CD4-positive, alpha-beta T cell treated with Interleukin-1 beta for 1 hour (primary cell): ENCODE data around the gene RASL11A.
"Not testable (repeated sequence)": the region's sequence is repeated elsewhere in the genome, so short reads cannot be mapped to it uniquely, and the experiment has no call there.

Experiments used
- DNase-seq, 2 donors: peaks; one replicate each; pipeline ENCODE4 v3.0.0-alpha.2; 2020 to 2022

Gene RASL11A

DNA sequence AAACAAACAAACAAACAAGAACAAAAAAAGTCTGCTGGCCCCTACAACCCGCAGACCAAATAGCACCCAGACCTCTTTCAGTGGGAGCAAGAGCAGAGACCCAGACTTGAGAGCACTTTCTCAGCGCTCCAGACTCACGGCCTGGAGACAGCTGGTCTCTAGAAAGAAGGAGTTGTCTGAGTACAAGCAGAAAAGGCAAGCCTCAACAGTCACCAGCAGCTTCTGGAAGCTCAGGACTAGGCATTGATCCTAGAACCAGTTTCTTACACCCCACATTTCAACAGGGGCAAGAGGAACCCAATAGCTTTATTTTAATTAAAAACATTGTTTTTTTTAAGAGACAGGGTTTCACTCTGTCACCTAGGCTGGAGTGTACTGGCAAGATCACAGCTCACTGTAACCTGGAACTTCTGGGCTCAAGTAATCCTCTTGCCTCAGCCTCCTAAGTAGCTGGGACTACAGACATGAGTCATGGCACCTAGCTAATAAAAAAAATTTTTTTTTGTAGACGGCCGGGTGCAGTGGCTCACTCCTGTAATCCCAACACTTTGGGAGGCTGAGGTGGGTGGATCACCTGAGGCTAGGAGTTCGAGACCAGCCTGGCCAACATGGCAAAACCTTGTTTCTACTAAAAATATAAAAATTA lies 30.4 kb downstream of the RASL11A start:
- no peak for DNase-seq

DNA sequence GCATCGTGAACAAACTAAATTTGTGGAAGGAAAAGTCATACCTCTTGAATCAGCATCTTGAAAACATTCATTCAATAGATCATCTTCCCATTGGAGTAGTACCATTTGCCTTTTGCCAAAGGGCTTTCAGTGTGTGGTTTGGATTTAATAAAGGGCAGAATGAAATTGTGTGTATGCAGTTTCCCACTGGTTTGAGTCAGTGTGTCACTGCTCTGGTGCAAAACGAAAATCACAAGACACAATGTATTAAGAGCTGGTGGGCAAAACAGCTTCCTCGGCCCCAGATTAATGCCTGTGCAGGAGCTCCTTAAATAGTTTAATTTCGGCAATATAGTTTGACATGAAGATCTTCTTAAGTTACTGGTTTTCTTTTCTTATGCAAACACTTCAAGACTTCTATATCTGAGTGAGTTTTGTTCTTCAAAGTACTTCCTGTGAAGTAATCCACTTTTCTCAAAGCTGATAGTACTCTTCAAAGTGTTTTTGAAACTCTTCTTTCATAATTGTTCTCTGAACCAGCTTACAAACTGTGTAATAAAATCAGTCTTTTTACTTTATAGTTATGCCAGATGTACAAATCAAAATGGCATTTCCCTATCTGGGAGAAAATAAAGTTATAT lies 32.1 kb downstream of the RASL11A start:
- DNase-seq, result no peak

DNA sequence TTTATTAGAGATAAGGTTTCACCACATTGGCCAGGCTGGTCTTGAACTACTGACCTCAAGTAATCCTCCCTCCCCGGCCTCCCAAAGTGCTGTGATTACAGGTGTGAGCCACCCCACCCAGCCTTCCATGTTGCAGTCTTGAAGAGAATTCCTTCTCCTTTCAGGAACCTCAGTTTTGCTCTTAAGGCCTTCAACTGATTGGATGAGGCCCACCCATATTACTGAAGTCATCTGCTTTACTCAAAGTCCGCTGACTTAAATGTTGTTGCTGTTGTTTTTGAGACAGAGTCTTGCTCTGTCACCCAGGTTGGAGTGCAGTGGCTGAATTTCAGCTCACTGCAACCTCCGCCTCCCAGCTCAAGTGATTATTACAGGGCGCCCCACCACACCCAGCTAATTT lies 33.5 kb downstream of the RASL11A start:
- DNase-seq, result no peak

DNA sequence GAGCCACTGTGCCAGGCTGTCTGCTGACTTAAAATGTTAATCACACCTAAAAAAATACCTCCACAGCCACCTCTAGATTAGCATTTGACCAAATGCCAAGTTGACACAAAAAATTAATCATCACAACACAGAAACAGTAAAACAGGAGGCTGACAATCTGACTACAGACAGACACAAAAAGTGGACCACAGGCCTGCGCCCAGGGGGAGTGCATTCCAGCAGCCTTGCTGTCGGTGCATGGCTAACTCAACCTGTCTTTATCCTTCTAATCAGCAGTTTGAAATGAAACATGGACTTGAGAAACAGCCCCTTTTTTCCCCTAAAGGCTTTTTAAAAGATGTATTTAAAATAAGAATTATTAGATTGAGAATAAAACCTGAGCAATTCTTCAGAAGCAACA lies 34.0 kb downstream of the RASL11A start:
- no peak for DNase-seq

DNA sequence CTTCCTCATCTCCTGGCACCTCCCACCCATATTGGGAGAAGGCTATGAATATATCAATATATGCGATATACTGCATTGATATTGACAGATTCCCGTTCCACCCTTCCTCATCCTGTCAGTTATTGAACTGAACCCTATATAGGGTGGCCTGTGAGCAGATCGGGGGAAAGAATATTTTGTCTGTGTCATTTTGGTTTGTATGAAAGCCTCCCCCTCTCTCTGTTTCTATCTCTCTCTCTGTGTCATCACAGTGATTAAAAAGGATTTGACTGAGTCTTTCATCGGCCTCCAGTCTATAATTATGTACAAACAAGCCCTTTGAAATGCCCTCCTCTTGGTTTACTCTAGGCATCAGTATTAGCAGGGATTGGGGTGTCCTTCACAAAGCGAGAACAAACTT lies 35.7 kb downstream of the RASL11A start:
- no peak for DNase-seq

DNA sequence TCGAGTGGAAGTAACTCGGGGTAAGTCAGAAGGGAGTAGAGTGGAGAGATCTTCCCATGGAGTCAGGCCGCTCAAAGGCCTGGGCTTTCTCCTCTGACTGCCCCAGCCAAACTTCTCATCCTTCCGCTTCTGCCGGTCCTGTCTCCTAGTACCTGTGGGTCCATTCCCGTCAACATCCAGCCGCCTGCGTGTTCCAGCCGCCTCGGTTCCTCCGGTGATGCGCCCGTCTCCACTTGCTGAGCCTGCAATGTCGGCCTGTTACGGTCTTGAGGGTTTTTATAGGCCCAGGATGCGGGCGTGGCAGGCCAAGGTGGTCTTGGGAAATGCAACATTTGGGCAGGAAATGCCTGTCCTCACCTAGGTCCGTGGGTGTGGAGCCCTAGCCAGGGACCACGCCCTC lies 38.3 kb downstream of the RASL11A start:
- DNase-seq, result no peak

DNA sequence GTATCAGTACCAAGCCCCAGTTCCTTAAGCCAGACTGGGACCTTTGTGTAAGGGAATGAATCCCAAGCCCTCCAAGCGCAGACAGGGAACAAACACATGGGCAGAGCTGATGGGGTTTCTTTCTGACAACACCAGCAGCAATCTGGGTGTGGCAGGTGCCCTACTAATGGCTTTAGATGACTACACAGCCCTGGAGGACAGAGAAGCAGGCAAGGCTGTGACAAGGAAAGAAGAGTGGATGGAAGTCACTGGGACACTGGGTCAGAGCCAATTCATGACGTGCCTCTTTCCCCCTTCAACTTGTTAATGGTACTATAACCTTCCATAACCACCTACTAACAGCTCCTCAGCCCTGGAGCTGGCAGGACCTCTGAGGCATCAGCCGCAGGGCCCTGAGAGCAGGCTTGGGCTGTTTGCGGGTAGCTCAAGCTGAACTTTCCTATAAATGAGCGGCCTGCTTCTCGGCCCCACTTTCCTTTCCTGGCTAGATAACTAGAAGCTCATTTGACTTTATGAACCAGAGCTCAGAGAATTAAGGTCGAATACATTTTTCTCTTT lies 38.9 kb downstream of the RASL11A start:
- DNase-seq, result no peak

DNA sequence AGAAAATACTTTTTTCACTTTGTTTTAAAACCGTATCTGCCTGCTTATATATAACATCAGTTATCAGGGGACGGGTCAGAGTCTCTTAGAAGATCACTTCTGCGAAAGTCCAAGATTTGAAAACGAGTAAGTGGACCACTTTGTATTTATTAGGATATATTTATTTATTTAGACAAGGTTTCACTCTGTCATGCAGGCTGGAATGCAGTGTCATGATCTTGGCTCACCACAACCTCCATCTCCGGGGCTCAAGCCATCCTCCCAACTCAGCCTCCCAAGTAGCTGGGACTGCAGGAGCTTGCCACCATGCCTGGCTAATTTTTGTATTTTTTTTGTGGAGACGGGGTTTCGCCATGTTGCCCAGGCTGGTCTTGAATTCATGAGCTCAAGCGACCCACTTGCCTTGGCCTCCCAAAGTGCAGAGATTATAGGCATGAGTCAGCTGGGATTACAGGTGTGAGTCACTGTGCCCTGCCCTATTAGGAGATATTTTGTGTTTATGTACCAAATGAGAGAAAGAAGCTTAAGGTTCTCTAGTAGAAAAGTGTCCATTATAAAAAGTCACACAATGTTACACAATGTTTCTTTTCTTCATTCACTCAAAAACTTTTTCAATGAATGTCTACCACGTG lies 39.5 kb downstream of the RASL11A start:
- no peak for DNase-seq

DNA sequence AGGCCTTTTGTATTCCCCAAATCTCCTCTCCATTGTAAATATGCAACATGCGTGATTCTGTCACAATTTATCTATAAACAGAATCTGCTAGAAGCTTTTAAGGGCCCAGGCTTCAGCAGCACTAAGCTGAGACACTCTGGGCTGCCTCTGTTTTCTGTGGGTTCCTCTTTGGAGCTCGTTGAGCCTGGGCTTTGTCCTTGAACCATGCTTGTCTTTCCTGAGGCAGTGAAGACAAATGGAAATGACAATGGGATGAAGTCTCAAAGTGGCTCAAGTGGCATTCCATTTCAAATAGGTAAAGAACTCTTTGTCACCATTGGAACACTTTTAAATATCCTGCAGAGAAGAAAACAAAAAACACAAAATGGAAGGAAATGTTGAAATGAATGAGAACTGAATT lies 40.3 kb downstream of the RASL11A start:
- no peak for DNase-seq

DNA sequence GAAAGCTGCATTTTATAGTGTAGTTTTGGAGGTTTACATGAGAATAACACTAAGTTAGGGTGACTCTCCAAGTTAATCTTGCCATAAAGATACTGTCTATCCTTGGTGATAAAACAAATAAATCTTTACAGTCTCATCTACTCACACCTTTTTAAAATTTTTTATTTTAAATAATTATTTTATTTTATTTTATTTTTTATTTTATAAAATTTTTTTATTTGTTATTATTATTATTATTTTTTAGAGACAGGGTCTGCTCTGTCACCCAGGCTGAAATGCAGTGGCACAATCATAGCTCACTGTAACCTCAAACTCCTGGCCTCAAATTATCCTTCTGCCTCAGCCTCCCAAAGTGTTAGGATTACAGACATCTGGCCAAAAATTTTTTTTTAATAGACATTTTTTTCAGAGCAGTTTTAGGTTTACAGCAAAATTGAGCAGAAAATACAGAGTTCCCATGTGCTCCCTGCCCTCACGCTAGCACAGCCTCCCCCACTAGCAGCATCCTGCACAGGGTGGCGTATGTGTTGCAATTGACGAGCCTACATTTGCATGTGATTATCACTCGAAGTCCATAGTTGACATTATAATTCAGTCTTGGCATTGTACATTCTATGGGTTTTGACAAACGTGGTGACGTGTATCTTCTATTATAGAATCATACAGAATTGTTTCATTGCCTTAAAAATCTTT lies 41.0 kb downstream of the RASL11A start:
- no peak for DNase-seq

DNA sequence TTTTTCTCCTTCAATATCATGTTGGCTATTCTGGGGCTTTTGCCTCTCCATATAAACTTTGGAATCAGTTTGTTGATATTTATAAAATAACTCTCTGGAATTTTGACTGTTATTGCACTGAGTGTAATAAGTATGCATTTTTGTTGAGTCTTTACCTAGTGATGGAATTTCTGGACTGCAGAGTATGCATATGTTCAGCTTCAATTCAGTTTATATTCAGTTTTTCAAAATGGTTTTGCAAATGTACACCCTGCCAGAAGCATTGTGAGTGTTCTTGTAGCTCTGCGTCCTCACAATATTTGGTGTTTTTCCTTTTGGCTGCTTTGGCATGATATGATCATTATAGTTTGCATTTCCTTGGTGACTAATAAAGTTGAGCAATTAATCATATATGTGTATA lies 43.1 kb downstream of the RASL11A start:
- DNase-seq, result no peak

DNA sequence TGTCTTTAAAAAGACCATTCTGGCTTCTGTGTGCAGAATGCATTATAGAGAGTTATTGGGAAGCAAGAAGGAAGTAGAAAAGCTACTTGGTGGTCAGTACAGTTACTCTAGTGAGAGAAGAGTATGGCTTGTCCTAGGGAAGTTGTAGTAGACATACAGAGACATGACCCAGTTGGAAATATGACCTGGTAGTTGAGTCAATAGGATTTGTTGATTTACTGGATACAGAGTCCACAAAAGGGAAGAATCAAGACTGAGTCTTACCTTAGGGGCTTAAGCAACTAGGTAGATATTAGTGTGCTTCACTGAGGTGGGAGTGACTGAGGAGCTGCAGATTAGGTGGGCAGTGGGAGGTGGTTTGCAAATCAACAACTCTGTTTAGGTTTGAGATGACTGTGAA lies 48.8 kb downstream of the RASL11A start:
- DNase-seq, result no peak

DNA sequence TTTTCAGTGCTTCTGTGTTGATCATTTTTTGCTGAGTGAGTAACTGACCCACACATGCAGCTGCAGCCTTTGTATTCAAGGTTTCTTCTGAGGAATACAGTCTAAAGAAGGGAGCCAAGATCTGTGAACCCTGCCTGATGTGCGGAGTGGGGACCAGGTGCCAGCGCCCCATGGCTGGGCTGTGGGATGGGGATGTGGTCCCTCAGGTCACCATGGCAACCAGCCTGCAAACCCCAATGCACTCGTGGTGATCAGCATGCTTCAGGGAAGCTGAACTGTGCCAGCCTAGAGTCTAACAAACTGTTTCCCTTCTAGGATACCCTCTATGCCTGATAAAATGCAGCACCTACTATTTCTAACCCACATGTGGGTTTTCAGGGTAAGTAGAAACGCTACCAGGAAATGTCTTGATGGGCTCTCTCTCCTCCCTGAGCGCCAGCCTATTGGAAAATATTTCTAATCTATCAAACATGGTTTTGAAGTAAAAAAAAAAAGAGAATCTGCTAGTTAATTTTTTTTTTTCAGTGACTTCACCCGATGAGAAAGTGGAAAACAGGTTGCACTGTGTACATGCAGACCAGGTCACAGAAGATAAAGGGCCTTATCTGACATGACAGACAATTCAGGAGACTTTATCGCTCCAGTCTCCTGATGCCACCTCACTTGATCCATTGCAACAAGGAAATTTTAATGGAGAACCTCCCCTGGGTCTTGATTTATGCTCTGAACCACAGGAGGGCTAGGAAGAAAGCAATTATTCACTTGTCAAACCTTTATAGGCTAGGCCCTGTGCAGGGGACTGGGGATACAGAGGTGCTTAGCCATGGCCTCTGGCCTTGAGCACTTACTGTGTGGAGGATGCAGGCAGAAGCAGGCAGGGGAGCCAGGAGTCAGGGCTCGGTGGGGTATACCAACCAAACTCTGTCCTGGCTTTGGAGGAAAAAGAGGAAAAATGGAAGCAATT lies 51.1 kb downstream of the RASL11A start:
- DNase-seq, result no peak

DNA sequence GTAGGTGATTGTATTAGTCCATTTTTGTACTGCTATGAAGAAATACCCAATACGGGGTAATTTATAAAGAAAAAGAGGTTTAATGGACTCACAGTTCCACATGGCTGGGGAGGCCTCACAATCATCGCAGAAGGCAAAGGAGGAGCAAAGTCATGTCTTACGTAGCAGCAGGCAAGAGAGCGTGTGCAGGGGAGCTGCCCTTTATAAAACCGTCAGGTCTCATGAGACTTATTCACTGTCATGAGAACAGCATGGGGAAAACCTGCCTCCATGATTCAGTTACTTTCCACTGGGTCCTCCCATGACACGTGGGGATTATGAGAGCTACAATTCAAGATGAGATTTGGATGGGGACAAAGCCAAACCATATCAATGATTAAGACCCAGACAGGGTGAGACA lies 51.8 kb downstream of the RASL11A start:
- not testable (repeated sequence) for DNase-seq
